ENCODE results near the gene IL11RA.
A peak's percentile ranks its signal among the peaks of the same experiment; 100 is the strongest.
"Not testable (repeated sequence)": the region's sequence is repeated elsewhere in the genome, so short reads cannot be mapped to it uniquely, and the experiment has no call there.

IL11RA gene

DNA sequence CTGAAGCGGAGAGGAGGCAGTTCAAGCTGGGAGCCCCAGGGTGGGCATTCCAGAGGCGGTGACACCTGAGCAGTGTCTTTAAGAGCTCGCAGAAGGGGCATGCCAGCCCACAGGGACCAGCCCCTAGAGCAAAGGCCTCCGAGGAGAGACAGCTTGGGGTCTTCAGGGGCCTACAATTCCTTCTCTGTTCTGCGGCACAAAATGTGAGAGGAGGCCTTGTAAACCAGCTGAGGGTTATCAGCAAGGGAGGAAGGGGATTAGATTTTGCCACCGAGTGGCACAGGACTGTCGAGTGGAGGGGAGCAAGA, 13.9 kb upstream of the IL11RA start:
- DNase-seq (ENCODE audit: extremely low read depth, low read depth), result no peak
- TF ChIP-seq, protein P1, sequence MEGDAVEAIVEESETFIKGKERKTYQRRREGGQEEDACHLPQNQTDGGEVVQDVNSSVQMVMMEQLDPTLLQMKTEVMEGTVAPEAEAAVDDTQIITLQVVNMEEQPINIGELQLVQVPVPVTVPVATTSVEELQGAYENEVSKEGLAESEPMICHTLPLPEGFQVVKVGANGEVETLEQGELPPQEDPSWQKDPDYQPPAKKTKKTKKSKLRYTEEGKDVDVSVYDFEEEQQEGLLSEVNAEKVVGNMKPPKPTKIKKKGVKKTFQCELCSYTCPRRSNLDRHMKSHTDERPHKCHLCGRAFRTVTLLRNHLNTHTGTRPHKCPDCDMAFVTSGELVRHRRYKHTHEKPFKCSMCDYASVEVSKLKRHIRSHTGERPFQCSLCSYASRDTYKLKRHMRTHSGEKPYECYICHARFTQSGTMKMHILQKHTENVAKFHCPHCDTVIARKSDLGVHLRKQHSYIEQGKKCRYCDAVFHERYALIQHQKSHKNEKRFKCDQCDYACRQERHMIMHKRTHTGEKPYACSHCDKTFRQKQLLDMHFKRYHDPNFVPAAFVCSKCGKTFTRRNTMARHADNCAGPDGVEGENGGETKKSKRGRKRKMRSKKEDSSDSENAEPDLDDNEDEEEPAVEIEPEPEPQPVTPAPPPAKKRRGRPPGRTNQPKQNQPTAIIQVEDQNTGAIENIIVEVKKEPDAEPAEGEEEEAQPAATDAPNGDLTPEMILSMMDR (IDR thresholded peaks at IDR 0.05; ENCODE audit: low read depth, low read length), result no peak

DNA sequence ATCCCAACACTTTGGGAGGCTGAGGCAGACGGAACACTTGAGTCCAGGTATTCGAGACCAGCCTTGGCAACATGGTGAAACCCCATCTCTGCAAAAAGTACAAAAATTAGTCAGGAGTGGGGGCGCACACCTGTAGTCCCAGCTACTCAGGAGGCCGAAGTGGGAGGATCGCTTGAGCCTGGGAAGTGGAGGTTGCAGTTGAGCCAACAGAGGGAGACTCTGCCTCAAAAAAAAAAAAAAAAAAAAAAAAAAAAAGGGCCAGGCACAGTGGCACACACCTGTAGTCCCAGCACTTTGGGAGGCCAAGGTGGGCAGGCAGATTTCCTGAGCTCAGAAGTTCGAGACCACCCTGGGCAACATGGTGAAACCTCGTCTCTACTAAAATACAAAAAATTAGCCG, 12.7 kb upstream of the IL11RA start:
- DNase-seq (ENCODE audit: extremely low read depth, low read depth), result not testable (repeated sequence)

DNA sequence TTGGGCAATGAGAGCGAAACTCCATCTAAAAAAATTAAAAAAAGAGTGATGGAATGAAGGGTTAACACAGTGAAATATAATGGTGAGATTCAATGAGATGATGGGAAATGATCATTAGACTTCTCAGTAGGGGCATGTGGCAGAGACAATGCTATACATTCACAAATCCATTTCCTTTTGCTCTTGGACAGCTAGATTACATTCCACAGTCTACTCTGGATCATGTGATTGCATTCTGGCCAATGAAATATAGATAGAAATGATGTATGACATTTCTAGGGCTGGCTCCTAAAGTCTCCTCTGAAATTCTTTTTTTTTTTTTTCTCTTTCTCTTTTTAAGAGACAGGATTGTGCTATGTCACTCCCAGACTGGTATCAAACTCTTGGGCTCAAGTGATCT, 9.3 kb upstream of the IL11RA start:
- TF ChIP-seq, protein P1 (IDR thresholded peaks at IDR 0.05; ENCODE audit: low read depth, low read length), result no peak
- DNase-seq (ENCODE audit: extremely low read depth, low read depth), result no peak

DNA sequence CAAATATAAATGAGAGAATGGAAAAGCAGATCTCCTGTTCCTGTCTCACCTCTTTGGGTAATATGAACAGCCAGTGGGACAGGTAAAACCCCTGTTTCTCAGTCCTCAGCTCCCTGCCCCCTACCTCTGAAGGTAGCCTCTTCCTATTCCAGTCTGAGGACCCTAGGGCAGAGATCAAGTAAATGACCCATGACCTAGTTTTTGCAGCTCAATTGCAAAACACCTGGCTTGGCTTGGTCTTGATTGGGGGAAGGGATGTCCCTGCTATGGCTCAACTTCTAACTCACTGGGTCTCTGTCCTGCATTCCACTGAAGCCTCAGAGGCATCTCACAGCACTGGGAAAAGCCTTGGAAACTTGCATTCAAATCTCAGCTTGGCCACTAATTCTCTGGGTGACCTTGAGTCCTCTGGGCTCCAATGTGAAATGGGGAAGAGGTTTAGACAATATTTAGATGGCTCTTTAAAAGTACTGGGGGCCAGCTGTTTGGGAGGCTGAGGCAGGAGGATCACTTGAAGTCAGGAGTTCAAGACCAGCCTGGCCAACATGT, 7.1 kb upstream of the IL11RA start:
- no peak for DNase-seq (ENCODE audit: extremely low read depth, low read depth)
- TF ChIP-seq, protein P1 (IDR thresholded peaks at IDR 0.05; ENCODE audit: low read depth, low read length), result no peak

DNA sequence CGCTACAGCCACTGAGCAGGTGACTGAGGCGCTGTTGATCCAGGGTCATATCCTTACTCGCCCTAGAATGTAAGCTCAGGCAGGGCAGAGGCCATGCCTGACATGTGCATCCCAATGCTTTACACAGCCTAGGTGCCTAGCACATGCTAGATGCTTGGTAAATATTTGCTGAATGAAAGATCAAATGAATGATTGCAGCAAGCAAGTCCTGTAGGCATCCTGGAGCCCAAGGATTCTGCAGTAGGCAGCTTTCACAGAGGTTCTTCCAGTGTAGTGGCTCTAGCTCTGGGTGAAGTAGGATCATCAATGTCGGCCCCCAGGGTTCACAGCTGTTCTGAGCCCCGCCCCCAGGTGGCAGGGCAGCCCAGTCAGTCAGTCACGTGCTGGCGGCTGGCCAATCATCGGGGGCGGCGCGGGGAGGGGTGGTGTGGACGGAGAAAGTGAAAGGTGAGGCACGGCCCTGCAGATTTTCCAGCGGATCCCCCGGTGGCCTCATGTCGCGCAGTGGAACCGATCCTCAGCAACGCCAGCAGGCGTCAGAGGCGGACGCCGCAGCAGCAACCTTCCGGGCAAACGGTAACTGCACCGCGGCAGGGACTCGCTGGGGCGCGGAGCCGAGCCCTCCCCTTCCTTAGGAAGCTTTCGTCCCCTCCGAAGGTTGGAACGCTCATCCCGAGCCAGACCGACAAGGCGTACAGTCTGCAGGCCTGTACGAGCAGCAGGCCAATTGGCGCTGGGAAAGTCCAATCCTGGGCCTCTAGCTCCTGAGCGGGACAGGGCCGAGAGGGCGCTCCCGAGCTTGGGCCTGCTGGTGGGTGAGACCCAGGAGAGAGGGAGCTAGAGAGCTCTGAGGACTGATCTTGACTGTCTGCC, 5.5 kb upstream of the IL11RA start, which contains the start of gene GALT:
TSS of gene GALT (plus strand) at position 465 of the 873 bp plus-strand sequence. CDS start at position 495, 30 bp downstream.
- peak; percentile 45 for DNase-seq (ENCODE audit: extremely low read depth, low read depth)
- TF ChIP-seq, protein P1 (IDR thresholded peaks at IDR 0.05; ENCODE audit: low read depth, low read length), result peak; percentile 66

DNA sequence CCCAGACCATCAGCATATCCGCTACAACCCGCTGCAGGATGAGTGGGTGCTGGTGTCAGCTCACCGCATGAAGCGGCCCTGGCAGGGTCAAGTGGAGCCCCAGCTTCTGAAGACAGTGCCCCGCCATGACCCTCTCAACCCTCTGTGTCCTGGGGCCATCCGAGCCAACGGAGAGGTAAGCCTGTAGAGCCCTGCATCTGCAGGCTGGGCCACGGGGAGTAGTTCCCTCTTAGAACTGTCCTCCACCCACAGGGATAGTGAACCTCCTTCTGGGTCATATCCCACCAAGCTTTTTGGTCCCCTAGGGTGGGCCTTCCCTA, 4.9 kb upstream of the IL11RA start:
- no peak for DNase-seq (ENCODE audit: extremely low read depth, low read depth)
- TF ChIP-seq, protein P1 (IDR thresholded peaks at IDR 0.05; ENCODE audit: low read depth, low read length), result no peak

DNA sequence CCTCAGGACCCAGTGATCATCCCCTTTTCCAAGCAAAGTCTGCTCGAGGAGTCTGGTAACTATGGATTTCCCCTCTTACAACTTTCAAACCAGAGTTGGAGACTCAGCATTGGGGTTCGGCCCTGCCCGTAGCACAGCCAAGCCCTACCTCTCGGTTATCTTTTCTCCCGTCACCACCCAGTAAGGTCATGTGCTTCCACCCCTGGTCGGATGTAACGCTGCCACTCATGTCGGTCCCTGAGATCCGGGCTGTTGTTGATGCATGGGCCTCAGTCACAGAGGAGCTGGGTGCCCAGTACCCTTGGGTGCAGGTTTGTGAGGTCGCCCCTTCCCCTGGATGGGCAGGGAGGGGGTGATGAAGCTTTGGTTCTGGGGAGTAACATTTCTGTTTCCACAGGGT, 4.3 kb upstream of the IL11RA start:
- TF ChIP-seq, protein P1 (IDR thresholded peaks at IDR 0.05; ENCODE audit: low read depth, low read length), result no peak
- DNase-seq (ENCODE audit: extremely low read depth, low read depth), result no peak

DNA sequence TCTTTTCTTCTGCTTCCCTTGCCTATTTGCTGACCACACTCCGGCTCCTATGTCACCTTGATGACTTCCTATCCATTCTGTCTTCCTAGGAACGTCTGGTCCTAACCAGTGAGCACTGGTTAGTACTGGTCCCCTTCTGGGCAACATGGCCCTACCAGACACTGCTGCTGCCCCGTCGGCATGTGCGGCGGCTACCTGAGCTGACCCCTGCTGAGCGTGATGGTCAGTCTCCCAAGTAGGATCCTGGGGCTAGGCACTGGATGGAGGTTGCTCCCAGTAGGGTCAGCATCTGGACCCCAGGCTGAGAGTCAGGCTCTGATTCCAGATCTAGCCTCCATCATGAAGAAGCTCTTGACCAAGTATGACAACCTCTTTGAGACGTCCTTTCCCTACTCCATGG, 3.3 kb upstream of the IL11RA start:
- TF ChIP-seq, protein P1 (IDR thresholded peaks at IDR 0.05; ENCODE audit: low read depth, low read length), result no peak
- no peak for DNase-seq (ENCODE audit: extremely low read depth, low read depth)
